MG63 (cell line): ENCODE results near the gene NR1I3. TPM values are rescaled to one million over a fixed set of nuclear protein-coding genes. Genes with fewer than 3 reads are reported as not detected.

Source experiments
- DNase-seq: peaks from one replicate; pipeline ENCODE4 v3.0.0-alpha.2; 2020
- H3K27me3 ChIP-seq: fragments of 250-450 bp; sonication (Bioruptor Pico); 2 replicates; pipeline ENCODE4 v1.5.1; 2020; ENCODE audit warnings: mild to moderate bottlenecking, moderate library complexity
- H3K36me3 ChIP-seq: fragments of 250-450 bp; sonication (Bioruptor Pico); 2 replicates; pipeline ENCODE4 v1.5.1; 2020; ENCODE audit warnings: mild to moderate bottlenecking, moderate library complexity
- H3K4me3 ChIP-seq: fragments of 250-450 bp; sonication (Bioruptor Pico); 2 replicates; pipeline ENCODE4 v1.5.1; 2020; ENCODE audit warnings: mild to moderate bottlenecking, moderate library complexity
- H3K9me3 ChIP-seq: fragments of 250-450 bp; sonication (Bioruptor Pico); 2 replicates; pipeline ENCODE4 v1.5.1; 2020; ENCODE audit warnings: mild to moderate bottlenecking, moderate library complexity
- total RNA-seq: library from RNA; depleted of rRNA; stranded (reverse); fragments of >200 nt; shearing (Covaris generic); gene quantifications from 2 replicates; pipeline ENCODE4 v1.2.3, GENCODE V29; 2014; ENCODE audit warnings: low replicate concordance; rRNA removed

Gene NR1I3
- total RNA-seq = not detected in 2 replicates

GRCh38 chr1:161238039-161238473 is at the start of gene NR1I3:
Gene NR1I3 (minus strand): TSS chr1:161238203. CDS start chr1:161236565, 1,638 bp downstream.
- Histone ChIP-seq H3K4me3 (no peak within 1 kb of the TSS), H3K36me3 (no peaks in the 10 kb centered on the region), H3K9me3 (no peaks in the 10 kb centered on the region), H3K27me3 (no peaks in the 10 kb centered on the region)
- no peak for DNase-seq

- Histone ChIP-seq H3K27me3 (peaks cover 26% of the 10 kb centered on the region), H3K4me3 (no peak overlapping the region), H3K9me3 (no peaks in the 10 kb centered on the region), H3K36me3 (no peaks in the 10 kb centered on the region)
- no peak for DNase-seq
Observed at GRCh38 chr1:161287482-161288054, 49.6 kb upstream of the NR1I3 start.

- Histone ChIP-seq H3K27me3 (peaks cover 28% of the 10 kb centered on the region), H3K4me3 (no peak overlapping the region), H3K36me3 (no peaks in the 10 kb centered on the region), H3K9me3 (no peaks in the 10 kb centered on the region)
- DNase-seq = no peak
Observed at GRCh38 chr1:161285521-161285920, 47.5 kb upstream of the NR1I3 start.

GRCh38 chr1:161285113-161285512 is 47.1 kb upstream of the NR1I3 start:
- Histone ChIP-seq H3K9me3 (no peaks in the 10 kb centered on the region), H3K27me3 (peaks cover 28% of the 10 kb centered on the region), H3K36me3 (no peaks in the 10 kb centered on the region), H3K4me3 (no peak overlapping the region)
- no peak for DNase-seq

- Histone ChIP-seq H3K4me3 (no peak overlapping the region), H3K36me3 (no peaks in the 10 kb centered on the region), H3K27me3 (peaks cover 34% of the 10 kb centered on the region), H3K9me3 (no peaks in the 10 kb centered on the region)
- no peak for DNase-seq
Observed at GRCh38 chr1:161282991-161283390, 45.0 kb upstream of the NR1I3 start.

GRCh38 chr1:161274874-161275273 is 36.9 kb upstream of the NR1I3 start:
- Histone ChIP-seq H3K36me3 (no peaks in the 10 kb centered on the region), H3K27me3 (peaks cover 29% of the 10 kb centered on the region), H3K4me3 (no peak overlapping the region), H3K9me3 (no peaks in the 10 kb centered on the region)
- no peak for DNase-seq

GRCh38 chr1:161273402-161273801 is 35.4 kb upstream of the NR1I3 start:
- Histone ChIP-seq H3K9me3 (no peaks in the 10 kb centered on the region), H3K27me3 (peaks cover 25% of the 10 kb centered on the region), H3K36me3 (no peaks in the 10 kb centered on the region), H3K4me3 (no peak overlapping the region)
- DNase-seq = no peak

GRCh38 chr1:161267321-161267720 is 29.3 kb upstream of the NR1I3 start:
- Histone ChIP-seq H3K27me3 (peaks cover 5% of the 10 kb centered on the region; the same call in 1 of the 2 replicates), H3K36me3 (no peaks in the 10 kb centered on the region), H3K9me3 (no peaks in the 10 kb centered on the region), H3K4me3 (no peak overlapping the region)
- DNase-seq = no peak

GRCh38 chr1:161266836-161267235 is 28.8 kb upstream of the NR1I3 start:
- Histone ChIP-seq H3K27me3 (peaks cover 5% of the 10 kb centered on the region), H3K4me3 (no peak overlapping the region), H3K36me3 (no peaks in the 10 kb centered on the region), H3K9me3 (no peaks in the 10 kb centered on the region)
- no peak for DNase-seq

GRCh38 chr1:161266202-161266601 is 28.2 kb upstream of the NR1I3 start:
- H3K9me3 ChIP-seq = no peaks in the 10 kb centered on the region
- no peak overlapping the region for H3K4me3 ChIP-seq
- H3K36me3 ChIP-seq = no peaks in the 10 kb centered on the region
- DNase-seq = peak; percentile 33
- peaks cover 11% of the 10 kb centered on the region for H3K27me3 ChIP-seq

- peaks cover 16% of the 10 kb centered on the region for H3K27me3 ChIP-seq
- H3K9me3 ChIP-seq = no peaks in the 10 kb centered on the region
- DNase-seq = no peak
- H3K4me3 ChIP-seq = no peak overlapping the region
- H3K36me3 ChIP-seq = no peaks in the 10 kb centered on the region
Observed at GRCh38 chr1:161265305-161265704, 27.3 kb upstream of the NR1I3 start.

- DNase-seq = no peak
- H3K9me3 ChIP-seq = peaks cover 6% of the 10 kb centered on the region; the same call in 1 of the 2 replicates
- H3K36me3 ChIP-seq = no peaks in the 10 kb centered on the region
- H3K4me3 ChIP-seq = no peak overlapping the region
- H3K27me3 ChIP-seq = peaks cover 35% of the 10 kb centered on the region
Observed at GRCh38 chr1:161261261-161262235, 23.5 kb upstream of the NR1I3 start.

GRCh38 chr1:161260376-161261260 is 22.6 kb upstream of the NR1I3 start:
- Histone ChIP-seq H3K27me3 (peaks cover 35% of the 10 kb centered on the region), H3K9me3 (peaks cover 6% of the 10 kb centered on the region; the same call in 1 of the 2 replicates), H3K36me3 (no peaks in the 10 kb centered on the region), H3K4me3 (no peak overlapping the region)
- DNase-seq = no peak

- H3K36me3 ChIP-seq = no peaks in the 10 kb centered on the region
- H3K4me3 ChIP-seq = no peak overlapping the region
- peaks cover 35% of the 10 kb centered on the region for H3K27me3 ChIP-seq
- H3K9me3 ChIP-seq = peaks cover 6% of the 10 kb centered on the region; the same call in 1 of the 2 replicates
- no peak for DNase-seq
Observed at GRCh38 chr1:161259765-161260164, 21.8 kb upstream of the NR1I3 start.

GRCh38 chr1:161259345-161259702 is 21.3 kb upstream of the NR1I3 start:
- Histone ChIP-seq H3K36me3 (no peaks in the 10 kb centered on the region), H3K9me3 (peaks cover 6% of the 10 kb centered on the region; the same call in 1 of the 2 replicates), H3K27me3 (peaks cover 35% of the 10 kb centered on the region), H3K4me3 (no peak overlapping the region)
- no peak for DNase-seq

GRCh38 chr1:161258439-161259344 is 20.7 kb upstream of the NR1I3 start, which contains the start of gene PCP4L1:
Gene PCP4L1 (plus strand): TSS chr1:161258745. CDS start chr1:161258975, 230 bp downstream.
- peaks cover 6% of the 10 kb centered on the region; the same call in 1 of the 2 replicates for H3K9me3 ChIP-seq
- peaks cover 35% of the 10 kb centered on the region for H3K27me3 ChIP-seq
- DNase-seq = no peak
- H3K4me3 ChIP-seq = no peak within 1 kb of the TSS
- no peaks in the 10 kb centered on the region for H3K36me3 ChIP-seq
